NCI-H2029 (cell line): ENCODE data around the gene KCNMB1.

Experiments
- DNase-seq: peaks from one replicate; lab custom pipeline; 2025; lab: John Stamatoyannopoulos, UW

The KCNMB1 gene

GRCh38 chr5:170339780-170340167 is 49.4 kb downstream of the KCNMB1 start:
- DNase-seq = peak; percentile 52

- DNase-seq = no peak
Observed at GRCh38 chr5:170338933-170339779, 50.0 kb downstream of the KCNMB1 start.

- DNase-seq = no peak
Observed at GRCh38 chr5:170338291-170338690, 50.9 kb downstream of the KCNMB1 start.

GRCh38 chr5:170337045-170337733 is 52.0 kb downstream of the KCNMB1 start:
- DNase-seq = no peak

- DNase-seq = no peak
Observed at GRCh38 chr5:170336065-170336464, 53.1 kb downstream of the KCNMB1 start.

- DNase-seq = no peak
Observed at GRCh38 chr5:170334626-170335025, 54.5 kb downstream of the KCNMB1 start.

GRCh38 chr5:170333161-170333910 is 55.8 kb downstream of the KCNMB1 start:
- DNase-seq = no peak

GRCh38 chr5:170332058-170332457 is 57.1 kb downstream of the KCNMB1 start:
- DNase-seq = no peak

- DNase-seq = no peak
Observed at GRCh38 chr5:170330568-170331054, 58.6 kb downstream of the KCNMB1 start.

- DNase-seq = no peak
Observed at GRCh38 chr5:170329524-170329923, 59.6 kb downstream of the KCNMB1 start.

GRCh38 chr5:170327829-170328228 is 61.3 kb downstream of the KCNMB1 start:
- no peak for DNase-seq

GRCh38 chr5:170327168-170327567 is 62.0 kb downstream of the KCNMB1 start:
- DNase-seq = no peak
